Measurements from ENCODE around the gene RTEL1. TPM values are rescaled to one million over a fixed set of nuclear protein-coding genes. Genes with fewer than 3 reads are reported as not detected.
"Not testable (repeated sequence)": the region's sequence is repeated elsewhere in the genome, so short reads cannot be mapped to it uniquely, and the experiment has no call there.

RTEL1 gene
- polyA plus RNA-seq, 4 donors = 16.3 to 21.0 (median 18.3) TPM

DNA sequence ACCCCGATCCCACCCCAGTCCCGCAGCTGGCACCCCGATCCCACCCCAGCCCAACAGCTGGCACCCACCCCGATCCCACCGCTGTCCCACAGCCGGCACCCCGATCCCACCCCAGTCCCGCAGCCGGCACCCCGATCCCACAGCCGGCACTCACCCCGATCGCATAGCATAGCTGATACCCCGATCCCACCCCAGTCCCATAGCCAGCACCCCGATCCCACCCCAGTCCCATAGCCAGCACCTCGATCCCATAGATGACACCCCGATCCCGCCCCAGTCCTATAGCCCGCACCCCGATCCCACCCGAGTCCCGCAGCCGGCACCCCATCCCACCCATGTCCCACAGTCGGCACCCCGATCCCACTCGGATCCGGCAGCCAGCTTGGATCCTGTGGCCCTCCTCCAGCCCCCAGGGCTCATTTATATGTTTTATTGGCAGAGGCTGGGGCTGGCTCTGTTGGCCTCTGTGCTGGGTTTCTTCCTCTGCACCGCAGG lies 30.3 kb upstream of the RTEL1 start:
- DNase-seq (ENCODE audit: low read depth in 4 of 4, low spot score in 3 of 4) = no peak

DNA sequence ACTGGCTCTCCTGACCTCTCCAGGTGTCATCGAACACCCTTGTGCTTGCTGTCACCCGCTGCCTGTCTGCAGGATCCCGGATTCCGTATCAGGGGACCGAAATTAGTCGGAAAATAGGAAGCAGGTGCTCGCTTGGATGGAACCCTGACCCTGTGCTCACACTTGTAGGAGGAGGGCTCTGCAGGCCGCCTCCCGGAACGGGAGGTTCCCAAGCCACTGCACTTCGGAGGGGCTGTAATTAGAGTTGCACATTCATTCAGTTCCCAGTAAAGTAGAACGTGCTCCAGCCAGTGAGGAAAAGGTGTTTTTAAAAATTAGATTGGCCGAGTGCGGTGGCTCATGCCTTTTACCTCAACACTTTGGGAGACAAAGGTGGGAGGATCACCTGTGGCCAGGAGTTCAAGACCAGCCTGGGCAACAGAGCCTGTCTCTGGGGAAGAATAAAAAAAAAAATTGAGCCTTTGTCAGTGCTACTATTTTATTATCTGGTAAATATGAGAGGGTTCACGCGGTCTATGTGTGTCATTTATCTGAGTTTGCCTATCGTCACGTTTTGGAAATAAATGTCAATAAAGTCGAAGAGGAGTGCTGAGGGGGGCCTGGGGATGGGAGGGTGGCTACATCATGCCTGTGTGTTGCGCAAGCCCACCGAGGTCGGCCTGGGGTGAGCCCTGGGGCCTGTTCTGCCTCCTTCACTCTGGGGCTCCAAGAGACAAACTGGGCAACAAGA lies 29.7 kb upstream of the RTEL1 start:
- no peak for DNase-seq (ENCODE audit: low read depth in 4 of 4, low spot score in 3 of 4)

DNA sequence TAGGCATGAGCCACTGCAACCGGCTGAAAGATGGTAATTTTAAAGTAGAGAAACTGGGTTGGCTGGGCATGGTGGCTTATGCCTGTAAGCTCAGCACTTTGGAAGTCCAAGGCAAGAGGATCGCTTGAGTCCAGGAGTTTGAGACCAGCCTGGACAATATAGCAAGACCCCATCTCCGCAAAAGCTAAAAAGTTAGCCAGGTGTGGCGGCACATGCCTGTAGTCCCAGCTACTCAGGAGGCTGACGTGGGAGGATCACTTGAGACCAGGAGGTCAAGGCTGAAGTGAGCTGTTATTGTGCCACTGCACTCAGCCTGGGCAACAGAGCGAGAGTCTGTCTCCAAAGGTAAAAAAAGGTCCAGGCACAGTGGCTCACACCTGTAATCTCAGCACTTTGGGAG lies 27.2 kb upstream of the RTEL1 start:
- not testable (repeated sequence) for DNase-seq (ENCODE audit: low read depth in 4 of 4, low spot score in 3 of 4)

DNA sequence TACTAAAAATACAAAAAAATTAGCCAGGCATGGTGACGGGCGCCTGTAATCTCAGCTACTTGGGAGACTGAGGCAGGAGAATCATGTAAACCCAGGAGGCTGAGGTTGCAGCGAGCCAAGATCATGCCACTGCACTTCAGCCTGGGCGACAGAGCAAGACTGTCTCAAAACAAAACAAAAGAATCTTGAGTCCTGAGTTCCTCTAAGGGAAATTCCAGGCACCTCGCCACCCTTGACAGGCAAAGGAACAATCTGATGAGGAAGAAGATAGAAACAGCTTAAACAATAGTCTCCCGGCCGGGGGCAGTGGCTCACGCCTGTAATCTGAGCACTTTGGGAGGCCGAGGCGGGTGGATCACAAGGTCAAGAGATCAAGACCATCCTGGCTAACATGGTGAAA lies 26.7 kb upstream of the RTEL1 start:
- not testable (repeated sequence) for DNase-seq (ENCODE audit: low read depth in 4 of 4, low spot score in 3 of 4)

DNA sequence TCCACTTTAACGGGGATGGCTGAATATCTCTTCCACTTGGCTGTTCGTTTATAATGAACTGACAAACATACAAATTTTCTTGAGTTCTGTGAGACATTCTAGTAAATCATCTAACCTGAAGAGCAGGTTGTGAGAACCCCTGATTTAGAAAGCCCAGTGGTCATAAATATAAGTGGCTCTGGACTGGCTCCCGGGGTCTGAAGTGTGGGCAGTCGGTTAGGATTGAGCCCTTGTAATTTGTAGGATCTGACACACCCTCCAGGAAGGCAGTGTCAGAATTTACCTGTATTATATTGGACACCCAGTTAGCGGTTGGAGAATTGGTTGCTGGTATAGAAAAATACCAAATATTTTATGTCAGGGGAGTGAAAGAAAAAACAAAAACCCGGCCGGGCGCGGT lies 24.4 kb upstream of the RTEL1 start:
- DNase-seq (ENCODE audit: low read depth in 4 of 4, low spot score in 3 of 4) = no peak

DNA sequence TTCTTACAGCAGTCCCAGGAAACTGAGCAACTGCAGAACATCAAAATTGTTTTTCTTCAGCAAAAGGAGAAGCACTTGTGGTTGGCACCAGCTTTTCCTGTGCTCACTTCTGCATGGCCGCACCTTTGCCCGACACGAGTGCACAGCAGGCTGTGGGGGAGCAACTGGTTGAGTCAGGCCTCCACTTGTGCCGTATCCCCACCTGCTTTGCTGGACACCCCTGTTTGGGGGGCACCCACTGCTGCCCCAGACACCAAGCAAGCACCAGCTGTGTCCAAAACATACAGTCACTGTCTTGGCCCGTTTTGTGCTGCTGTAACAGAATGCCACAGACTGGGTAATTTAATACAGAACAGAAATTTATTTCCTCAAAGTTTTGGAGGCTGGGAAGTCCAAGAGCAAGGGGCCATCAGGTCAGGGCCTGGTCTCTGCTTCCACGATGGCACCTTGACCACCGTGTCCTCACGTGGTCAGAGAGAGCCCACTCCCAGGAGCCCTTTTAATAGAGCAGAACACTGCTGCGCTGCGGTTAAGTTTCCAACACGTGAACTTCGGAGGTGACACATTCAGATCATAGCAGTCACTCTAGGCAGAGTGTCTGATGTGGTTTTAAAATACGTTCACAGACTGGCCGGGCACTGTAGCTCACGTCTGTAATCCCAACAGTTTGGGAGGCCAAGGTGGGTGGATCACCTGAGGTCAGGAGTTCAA lies 22.5 kb upstream of the RTEL1 start:
- DNase-seq (ENCODE audit: low read depth in 4 of 4, low spot score in 3 of 4) = no peak

DNA sequence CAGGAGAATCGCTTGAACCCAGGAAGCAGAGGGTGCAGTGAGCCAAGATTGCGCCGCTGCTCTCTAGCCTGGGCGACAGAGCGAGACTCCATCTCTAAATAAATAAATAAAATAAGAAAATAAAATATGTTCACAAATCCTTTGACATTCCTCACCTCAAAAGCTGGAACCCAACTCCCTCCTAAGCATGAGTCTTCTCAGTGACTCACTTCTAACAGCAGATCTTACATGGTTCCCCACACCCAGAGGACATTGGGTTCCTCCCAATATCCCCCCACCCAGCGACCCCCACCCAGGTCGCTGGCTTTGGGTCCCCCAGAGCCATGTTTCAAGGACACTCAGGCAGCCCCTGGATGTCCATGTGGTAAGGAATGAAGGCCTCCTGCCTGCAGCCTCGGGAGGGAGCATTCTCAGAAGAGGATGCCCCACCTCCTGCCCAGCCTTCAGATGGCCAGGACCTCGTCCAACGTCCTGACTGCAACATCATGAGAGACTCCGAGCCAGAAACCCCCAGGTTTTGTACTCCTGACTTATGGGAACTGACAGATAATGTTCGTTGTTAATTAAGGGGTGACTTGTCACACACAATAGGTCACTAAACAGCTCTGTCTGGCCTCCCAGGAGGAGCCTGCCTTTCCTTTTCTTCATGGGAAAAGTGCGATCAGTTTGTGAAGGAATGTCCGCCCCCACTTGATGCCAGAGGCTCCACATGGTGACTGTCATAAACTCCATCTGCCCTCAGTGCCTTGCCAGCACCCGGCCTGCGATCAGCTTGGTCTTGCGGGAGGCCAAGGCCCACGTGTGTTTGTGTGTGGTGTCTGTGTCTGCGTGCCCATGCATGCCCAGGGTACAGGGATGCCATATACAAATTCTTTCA lies 21.1 kb upstream of the RTEL1 start:
- DNase-seq (ENCODE audit: low read depth in 4 of 4, low spot score in 3 of 4) = no peak

DNA sequence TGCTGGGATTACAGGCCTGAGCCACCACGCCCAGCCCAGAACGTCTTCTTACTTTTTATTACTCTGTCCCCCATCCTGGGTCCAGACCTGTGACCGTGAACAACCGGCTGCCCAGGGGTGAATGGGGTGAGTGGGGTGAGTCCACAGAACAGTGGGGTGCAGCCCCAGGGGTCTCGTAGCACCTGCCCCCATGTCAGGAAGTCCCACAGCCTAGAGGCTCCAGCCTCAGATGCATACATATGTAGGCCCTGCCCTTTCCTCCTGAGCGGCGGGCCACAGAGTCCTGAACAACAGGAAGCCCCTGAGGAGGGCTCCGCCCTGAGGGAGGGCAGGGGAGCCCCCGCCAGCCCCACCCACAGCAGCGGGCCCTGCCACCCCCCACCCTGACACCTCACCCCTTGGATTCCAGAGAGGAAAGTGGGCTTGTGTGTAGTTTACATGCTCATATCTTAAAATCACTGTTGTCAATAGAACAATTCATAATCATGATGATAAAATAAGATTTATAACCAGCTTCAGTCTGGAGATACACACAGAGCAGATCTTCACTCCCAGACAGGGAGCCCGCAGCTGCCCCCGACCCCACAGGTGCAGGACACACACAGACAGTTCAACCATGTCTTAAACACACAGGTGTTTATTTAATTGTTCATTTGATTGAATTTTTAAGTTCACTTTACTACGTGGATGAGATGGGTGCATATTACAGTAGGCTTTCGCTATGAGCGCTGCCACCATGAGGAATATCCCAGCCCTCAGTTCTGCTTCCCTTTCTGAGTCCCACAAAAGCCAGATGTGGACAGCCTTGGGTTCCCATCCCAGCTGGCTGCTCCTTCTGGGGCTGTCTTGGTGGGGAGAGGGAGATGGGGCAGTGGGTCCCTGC lies 18.8 kb upstream of the RTEL1 start:
- DNase-seq (ENCODE audit: low read depth in 4 of 4, low spot score in 3 of 4) = no peak

DNA sequence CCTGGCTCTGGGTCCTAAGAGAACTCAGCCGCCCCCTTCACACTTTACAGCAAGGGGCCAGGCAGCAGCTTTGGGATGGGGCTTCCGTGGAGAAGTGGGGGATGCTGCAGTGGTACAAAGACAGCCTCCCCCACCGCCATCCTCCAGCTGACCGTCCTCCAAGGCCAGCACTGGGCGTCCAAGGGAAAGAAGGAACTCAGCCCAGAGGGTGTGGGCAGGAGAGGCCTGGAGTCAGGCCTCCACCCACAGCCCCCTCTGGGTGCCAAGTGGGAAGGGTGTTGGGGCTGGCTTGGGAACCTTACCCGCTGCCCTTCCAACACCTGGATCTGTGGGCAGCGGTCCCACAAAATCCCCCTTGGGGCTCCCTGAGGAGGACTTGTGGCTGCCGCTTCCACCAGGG lies 18.0 kb upstream of the RTEL1 start:
- no peak for DNase-seq (ENCODE audit: low read depth in 4 of 4, low spot score in 3 of 4)

DNA sequence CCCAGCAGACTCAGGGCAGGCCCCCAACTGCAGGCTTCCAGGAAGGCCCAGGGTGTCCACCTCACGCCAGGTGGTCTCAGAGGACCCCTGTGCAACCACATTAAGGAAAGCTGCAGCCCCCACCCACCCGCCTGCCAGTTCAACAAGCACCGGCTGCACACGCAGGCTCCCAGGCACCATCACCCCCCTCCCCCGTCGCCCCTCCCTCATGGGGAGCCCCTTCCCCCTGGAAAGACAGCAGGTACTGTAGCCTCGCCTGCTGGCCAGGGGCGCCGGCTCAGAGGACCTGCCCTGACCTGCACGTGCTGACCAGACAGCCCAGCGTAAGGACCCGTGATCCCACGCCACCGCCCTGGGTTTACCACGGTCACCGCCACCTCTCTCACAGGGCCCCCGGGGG lies 17.4 kb upstream of the RTEL1 start:
- DNase-seq (ENCODE audit: low read depth in 4 of 4, low spot score in 3 of 4) = not testable (repeated sequence)

DNA sequence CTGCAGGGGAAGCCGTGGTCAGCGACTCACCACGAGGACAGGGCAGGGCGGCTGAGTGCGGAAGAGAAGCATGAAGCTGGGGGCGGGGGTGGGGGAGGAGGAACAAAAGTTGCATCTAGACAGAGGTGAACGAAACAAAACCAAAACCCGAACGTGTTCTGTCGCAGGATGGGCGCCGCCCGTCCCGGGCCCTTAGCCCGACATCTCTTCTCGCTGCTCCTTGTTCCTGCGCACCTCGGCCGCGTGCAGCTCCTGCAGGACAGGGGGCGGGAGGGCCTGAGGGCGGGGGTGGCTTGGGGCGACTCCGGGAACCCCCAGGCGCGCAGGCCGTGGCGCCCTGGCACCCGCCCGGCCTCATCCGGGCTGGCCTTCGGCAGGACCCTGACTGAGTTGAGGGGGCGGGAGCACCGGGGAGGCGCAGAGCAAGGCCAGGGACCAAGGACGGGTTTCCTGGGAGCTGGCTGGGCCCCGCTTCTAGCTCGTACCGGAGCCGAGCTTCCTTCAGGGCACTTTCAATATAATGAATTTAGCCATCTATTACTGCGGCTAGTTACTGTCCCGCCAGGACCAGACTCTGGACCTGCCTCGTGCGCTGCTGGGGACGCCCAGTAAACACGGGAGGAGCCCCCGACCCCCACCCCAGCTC lies 16.8 kb upstream of the RTEL1 start:
- no peak for DNase-seq (ENCODE audit: low read depth in 4 of 4, low spot score in 3 of 4)

DNA sequence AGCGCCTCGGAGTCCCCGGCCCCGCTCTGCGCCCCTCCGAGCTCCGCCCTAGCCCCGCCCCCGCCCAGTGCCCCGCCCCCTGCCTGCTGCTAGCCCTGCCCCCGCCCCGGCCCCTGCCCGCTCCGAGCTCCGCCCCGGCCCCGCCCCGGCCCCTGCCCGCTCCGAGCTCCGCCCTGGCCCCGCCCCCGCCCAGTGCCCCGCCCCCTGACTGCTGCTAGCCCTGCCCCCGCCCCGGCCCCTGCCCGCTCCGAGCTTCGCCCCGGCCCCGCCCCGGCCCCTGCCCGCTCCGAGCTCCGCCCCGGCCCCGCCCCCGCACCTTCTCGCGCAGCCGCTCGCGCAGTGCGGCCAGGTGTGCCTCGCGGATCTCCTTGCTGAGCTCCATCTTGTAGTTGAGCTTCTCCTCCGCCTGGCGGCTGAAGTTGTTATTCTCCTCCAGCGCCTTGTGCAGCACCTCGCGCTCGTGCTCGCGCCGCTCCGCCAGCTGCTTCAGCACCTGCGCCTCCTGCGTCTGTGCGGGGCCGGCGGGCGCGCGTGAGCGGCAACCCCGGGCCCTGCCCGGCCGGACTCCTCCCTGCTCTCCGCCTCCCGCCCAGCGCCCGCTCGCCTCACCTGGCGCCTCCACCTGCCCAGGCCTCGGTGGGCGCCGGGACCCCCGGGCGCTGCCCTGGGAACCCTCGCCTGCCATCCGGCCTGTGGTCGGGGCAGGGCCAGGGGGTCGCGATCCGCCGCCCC lies 16.2 kb upstream of the RTEL1 start:
- DNase-seq (ENCODE audit: low read depth in 4 of 4, low spot score in 3 of 4) = no peak

DNA sequence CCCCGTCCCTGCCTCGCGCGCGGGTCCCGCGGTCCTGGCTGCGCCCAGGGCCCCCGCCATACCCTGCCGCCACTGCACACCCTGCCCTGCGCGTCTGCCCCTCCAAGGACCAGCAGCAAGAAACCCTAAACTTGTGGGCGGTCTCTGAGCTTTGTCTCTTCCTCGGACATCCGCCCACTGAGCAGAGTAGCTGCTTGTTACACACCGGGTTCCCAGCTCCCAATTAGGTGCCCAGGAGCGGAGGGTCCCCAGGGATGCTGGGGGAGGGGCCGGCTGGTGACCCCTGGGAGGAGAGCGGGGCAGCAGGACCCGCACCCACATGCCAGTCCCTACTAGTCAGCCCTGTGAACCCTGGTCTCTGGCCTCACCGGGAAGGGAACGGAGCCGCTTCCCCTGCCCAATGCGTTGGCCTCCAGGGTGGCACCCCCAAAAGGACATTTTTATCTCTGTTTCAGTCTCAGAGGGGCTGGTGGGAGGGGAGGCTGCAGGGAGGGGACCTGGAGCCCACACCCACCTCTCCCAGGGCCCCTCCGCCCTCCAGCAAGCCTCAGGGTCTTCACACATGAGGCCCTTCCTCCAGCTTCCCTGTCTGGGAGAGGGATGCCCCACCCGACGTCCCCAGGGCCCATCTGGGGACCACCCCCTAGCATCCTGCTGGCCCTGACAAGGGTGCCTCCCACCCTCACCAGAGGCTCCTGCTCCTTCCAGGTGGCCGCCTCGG lies 15.4 kb upstream of the RTEL1 start:
- no peak for DNase-seq (ENCODE audit: low read depth in 4 of 4, low spot score in 3 of 4)

DNA sequence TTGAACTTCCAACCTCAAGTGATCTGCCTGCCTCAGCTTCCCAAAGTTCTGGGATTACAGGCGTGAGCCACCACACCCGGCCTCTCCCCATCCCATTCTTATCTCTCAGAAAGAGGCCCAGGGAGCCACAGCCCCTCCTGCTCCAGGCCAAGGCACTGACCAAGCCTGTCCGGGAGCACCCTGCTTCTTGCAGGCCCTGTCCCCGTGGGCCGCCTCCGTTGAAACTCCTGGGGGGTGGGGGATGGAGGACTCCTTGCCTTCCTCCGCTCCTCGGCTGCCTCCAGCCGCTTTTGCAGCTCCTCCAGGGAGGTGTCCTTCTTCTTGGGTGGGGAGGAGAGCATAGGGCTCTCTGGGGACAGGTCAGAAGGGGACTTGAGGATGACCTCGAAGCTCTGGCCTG lies 14.6 kb upstream of the RTEL1 start:
- no peak for DNase-seq (ENCODE audit: low read depth in 4 of 4, low spot score in 3 of 4)

DNA sequence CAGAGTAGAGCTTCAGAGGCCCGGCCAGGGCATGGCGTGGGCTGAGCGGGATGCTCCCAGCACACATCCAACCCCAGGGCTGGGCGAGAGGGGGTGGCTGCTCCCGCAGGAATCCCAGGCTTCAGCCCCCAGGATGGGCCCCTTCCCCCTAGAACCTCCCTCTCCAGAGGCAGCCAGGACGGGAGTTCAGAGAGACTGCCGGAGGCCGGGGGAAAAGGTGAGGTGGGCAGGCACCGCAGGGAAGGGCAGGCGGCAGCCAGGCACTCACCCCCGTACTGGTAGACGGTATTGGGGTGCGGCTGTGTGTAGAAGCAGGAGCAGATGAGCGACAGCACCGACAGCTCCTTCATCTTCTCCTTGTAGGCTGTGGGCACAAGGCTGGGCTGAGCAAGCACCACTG lies 14.2 kb upstream of the RTEL1 start:
- DNase-seq (ENCODE audit: low read depth in 4 of 4, low spot score in 3 of 4) = no peak

DNA sequence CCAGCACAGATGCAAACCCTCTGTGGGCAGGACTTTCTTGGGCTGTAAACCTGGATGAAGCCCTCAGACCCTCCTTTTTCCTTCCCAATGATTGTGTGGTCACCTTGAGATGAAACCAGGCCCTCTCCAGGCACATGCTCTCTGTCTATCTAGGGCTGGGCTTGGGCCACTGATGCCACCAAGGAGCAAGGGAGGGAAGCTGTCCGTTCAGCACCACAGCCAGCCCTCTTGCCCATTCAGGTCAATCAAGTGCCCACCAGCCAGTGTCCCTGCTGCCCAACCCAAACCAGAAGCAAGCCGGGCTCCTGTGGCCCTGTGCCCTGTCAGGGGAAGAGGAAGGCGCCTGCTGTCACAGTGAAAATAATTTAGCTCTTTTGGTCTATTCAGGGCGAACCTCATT lies 12.9 kb upstream of the RTEL1 start:
- DNase-seq (ENCODE audit: low read depth in 4 of 4, low spot score in 3 of 4) = no peak

DNA sequence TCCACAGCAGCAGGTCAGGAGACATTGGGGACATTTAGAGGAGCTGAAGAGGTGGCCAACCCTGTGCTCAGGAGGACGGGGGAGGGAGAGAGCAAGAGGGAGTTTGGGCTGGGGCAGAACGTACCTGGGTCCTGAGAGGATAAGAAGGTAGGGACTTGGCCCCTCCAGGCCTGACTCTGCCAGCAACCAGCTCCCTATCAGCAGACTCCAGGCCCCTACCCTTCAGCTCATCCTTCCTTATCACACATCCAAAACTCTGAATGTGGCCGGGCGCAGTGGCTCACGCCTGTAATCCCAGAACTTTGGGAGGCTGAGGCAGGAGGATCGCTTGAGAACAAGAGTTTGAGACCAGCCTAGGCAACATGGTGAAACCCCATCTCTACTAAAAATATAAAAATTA lies 9.9 kb upstream of the RTEL1 start:
- DNase-seq (ENCODE audit: low read depth in 4 of 4, low spot score in 3 of 4) = no peak

DNA sequence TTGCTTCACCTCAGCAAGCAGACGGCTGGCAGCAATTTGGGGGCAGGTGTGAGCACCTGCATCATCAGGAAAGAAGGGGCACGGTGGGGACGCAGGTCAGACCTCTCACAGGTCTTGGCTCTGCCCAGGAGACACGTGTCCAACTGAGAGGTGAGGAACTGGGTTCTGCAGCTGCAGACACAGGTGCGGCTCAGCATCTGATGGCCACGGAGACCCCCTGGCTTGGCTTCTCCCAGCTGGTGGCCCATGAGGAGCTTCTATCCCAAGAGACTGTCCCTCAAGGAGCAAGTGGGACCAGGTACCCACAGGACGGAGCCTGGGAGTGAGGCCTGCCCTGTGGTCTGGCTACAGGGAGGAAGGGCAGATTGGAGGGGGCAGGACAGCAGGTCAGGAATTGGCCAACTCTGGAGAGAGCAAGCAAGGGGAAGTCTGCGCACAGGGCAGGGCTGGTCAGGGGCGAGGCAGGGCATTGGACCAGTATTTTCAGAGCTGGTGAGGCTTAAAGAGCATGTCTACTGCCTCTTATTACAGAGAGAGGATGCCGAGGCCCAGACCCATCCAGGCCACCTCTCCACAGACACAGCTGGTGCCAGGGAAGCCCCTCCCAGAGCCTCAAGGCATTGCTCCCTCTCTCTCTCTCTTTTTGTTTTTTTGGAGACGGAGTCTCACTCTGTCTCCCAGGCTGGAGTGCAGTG lies 9.1 kb upstream of the RTEL1 start:
- DNase-seq (ENCODE audit: low read depth in 4 of 4, low spot score in 3 of 4) = no peak

All from left renal pelvis (tissue), 4 donors.